Stimulated activated effector memory CD8-positive, alpha-beta T cell treated with anti-CD3 and anti-CD28 coated beads, Interleukin-12 subunit alpha, Interleukin-12 subunit beta, amount 100 ng/mL, for 72 hours (primary cell): ENCODE measurements around the gene MLPH.

ENCODE experiments used
- ATAC-seq: fragments of 150-1000 bp; cut with Tn5 transposase; 2 replicates; pipeline ENCODE4 v1.10.0; 2021
- DNase-seq, 2 donors: peaks; one replicate each; pipeline ENCODE4 v3.0.0; 2021 to 2022; ENCODE audit warnings: low spot score in 2 of 2
- H3K27ac Mint-ChIP-seq: one replicate; pipeline ENCODE4 v1.8.0; 2022; ENCODE audit warnings: mild to moderate bottlenecking, mixed read lengths
- H3K36me3 Mint-ChIP-seq: one replicate; pipeline ENCODE4 v1.8.0; 2022; ENCODE audit warnings: mild to moderate bottlenecking, mixed read lengths
- H3K4me1 Mint-ChIP-seq: one replicate; pipeline ENCODE4 v1.8.0; 2022; ENCODE audit warnings: mixed read lengths
- H3K4me3 Mint-ChIP-seq: one replicate; pipeline ENCODE4 v1.8.0; 2022; ENCODE audit warnings: mild to moderate bottlenecking, mixed read lengths
- H3K9me3 Mint-ChIP-seq: one replicate; pipeline ENCODE4 v1.8.0; 2022; ENCODE audit warnings: mixed read lengths

Gene MLPH

DNA sequence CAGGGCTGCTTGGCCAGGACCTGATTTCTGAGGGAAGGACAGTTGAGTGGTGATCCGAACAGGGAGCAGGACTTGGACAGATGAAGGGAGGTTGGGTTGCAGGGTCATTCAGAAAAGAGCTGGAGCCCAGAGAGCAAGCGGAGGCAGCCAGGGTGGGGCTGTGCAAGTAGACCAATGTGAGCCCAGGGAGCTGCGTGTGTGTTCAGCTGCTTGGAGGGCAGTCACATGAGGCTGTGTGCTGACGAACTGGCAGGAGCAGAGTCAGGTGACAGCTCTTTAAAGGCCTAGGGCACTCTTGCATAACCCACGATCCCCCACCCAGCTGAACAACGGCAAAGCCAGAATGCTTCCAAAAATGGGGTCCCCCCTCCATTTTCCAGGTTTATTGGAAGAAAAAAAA is 4.6 kb upstream of the MLPH start:
- no peak overlapping the region for H3K4me3 Mint-ChIP-seq
- no peak for ATAC-seq
- H3K27ac Mint-ChIP-seq, result peak overlapping the region; percentile 41
- H3K4me1 Mint-ChIP-seq, result no peaks in the 10 kb centered on the region
- H3K36me3 Mint-ChIP-seq, result no peaks in the 10 kb centered on the region
- DNase-seq, result no peak
- H3K9me3 Mint-ChIP-seq, result no peaks in the 10 kb centered on the region

DNA sequence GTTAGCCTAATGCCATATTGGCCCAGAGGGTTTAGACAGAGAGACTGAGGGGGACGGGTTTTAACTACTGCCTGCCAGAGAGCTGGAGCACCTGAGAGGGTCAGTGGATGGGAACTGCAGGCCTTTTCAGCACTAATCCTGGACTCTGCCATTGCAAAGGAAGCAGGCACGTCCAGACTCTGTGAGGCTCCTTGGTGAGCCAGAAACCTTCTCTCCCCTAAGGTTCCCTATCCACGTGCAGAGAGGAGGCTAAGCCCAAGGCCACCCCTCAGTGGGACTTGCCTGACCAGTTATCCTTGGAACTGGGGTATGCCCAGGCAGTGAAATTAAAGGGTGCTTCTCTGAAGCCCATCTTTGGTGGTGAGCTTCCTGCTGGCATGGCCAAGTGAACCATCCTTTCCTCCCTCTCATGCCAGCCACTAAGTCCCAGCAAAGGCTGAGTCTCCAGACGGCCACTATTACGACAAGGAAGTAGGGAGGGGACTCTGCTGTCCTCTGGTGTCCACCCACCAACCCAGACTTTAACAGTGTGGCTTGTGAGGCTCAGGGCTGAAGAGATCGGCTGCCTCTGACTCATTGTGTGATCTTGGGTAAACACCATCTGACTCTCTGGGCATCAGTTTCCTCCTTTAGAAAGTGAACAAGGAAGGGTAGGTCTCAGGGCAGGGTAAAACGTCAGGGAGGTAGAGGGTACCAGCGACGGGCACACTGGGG is 3.9 kb upstream of the MLPH start:
- no peaks in the 10 kb centered on the region for H3K4me1 Mint-ChIP-seq
- ATAC-seq (peak; percentile 61), DNase-seq (no peak)
- H3K36me3 Mint-ChIP-seq, result no peaks in the 10 kb centered on the region
- no peak overlapping the region for H3K4me3 Mint-ChIP-seq
- no peaks in the 10 kb centered on the region for H3K9me3 Mint-ChIP-seq
- H3K27ac Mint-ChIP-seq, result no peak overlapping the region

DNA sequence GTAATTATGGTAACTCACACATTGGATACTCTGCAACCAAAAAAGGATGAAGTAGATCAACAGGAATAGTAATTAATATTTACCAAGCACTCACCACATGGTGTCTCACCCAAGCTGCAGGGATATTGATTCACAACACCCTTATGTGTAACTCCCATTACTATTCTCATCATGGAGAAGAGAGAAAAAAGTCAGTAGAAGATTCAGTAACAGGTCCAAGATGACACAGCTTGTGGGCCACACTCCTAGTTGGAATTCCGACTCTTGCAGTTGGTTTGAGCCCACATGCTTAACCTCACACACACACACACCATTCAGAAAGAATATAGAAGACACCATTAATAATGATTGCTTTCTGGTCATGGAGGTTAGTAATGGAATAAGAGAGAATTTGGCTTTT is 1.7 kb upstream of the MLPH start:
- no peaks in the 10 kb centered on the region for H3K36me3 Mint-ChIP-seq
- H3K27ac Mint-ChIP-seq, result no peak overlapping the region
- no peaks in the 10 kb centered on the region for H3K9me3 Mint-ChIP-seq
- H3K4me3 Mint-ChIP-seq, result no peak overlapping the region
- H3K4me1 Mint-ChIP-seq, result no peaks in the 10 kb centered on the region
- no peak for DNase-seq
- no peak for ATAC-seq

DNA sequence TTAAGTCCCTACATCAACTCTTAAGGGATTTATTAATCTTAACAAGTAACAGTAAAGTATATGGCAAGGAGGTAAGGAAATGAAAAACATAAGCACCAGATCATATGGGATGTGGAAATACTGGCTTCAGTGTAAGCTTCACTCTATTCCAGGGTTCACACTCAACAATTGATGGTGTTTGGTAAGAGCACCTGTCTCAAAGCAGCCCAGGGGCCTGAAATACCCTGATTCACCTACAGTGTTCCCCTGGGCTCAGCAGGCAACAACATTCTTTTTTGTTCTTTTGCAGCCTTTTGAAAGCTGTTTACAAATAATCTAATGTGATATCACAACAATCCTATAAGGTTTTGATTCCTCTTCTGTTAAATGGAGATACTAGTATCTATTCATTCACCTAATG is 1.2 kb upstream of the MLPH start:
- ATAC-seq (no peak), DNase-seq (no peak)
- Mint-ChIP-seq H3K36me3 (no peaks in the 10 kb centered on the region), H3K4me3 (no peak overlapping the region), H3K9me3 (no peaks in the 10 kb centered on the region), H3K4me1 (no peaks in the 10 kb centered on the region), H3K27ac (no peak overlapping the region)

DNA sequence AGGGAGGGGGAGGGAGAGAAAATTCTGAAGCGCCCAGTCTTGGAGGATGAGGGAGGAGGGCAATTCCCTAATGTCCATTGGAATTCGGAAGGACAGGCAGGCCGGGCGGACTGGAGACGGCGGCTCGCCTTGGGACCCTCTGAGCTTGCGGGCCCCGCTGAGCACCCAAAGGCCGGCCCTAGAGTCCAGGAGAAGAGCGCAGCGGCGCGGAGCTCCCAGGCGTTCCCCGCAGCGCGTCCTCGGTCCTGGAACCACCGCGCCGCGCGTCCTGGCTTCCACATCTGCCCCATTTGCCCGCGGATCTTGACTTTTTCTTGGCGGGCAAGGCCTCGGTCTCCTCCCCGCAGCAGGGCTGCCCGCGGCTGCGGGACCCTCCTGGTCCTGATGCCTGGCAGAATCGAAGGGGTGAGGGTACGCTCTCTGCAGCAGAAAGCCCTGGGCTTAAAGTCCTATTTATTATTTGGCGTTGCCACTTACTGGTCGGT is 675 bp upstream of the MLPH start:
- Mint-ChIP-seq H3K36me3 (no peaks in the 10 kb centered on the region), H3K4me1 (no peaks in the 10 kb centered on the region), H3K9me3 (no peaks in the 10 kb centered on the region), H3K4me3 (no peak overlapping the region), H3K27ac (no peak overlapping the region)
- DNase-seq, result no peak
- ATAC-seq, result no peak

DNA sequence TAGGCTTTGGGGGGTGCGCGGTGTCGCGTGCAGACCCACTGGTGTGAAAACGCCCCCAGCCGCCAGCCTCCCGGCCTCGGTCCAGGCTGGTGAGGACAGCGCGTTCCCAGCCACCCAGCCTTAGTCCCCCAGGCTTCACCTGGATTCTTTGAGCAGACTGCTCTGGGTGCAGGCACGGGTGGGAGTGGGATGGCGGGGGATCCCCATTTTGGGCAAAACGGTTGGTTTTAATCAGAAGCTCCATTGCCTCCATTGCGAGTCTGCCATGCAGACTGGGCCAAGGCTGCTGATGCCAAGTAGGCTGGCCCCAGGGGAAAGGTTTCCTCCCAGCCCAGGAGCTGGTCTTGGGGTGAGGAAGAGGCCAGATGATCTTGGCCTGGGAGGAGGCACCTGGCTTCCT is 445 bp downstream of the MLPH start:
- DNase-seq (no peak), ATAC-seq (no peak)
- H3K27ac Mint-ChIP-seq, result no peak overlapping the region
- no peaks in the 10 kb centered on the region for H3K9me3 Mint-ChIP-seq
- H3K4me1 Mint-ChIP-seq, result no peaks in the 10 kb centered on the region
- H3K36me3 Mint-ChIP-seq, result no peaks in the 10 kb centered on the region
- H3K4me3 Mint-ChIP-seq, result no peak overlapping the region

DNA sequence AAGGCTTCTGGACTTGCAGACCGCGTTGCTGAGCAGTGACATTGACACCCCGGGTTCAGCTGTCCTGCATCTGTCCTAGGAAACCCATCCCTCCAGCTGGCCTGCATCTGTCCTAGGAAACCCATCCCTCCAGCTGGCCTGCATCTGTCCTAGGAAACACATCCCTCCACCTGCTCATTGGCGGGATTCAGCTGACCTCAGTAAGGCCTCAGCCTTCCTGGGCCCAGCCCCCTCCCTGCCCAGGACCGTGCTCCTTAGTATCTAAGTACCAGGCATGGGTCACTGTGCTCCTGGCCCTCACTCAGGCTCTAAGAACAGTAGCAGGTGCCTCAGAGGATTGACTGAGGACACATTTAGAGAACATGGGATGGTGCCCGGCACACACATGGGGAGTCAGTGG is 1.2 kb downstream of the MLPH start:
- Mint-ChIP-seq H3K9me3 (no peaks in the 10 kb centered on the region), H3K36me3 (no peaks in the 10 kb centered on the region), H3K27ac (no peak overlapping the region), H3K4me1 (no peaks in the 10 kb centered on the region), H3K4me3 (no peak overlapping the region)
- DNase-seq (no peak), ATAC-seq (no peak)

DNA sequence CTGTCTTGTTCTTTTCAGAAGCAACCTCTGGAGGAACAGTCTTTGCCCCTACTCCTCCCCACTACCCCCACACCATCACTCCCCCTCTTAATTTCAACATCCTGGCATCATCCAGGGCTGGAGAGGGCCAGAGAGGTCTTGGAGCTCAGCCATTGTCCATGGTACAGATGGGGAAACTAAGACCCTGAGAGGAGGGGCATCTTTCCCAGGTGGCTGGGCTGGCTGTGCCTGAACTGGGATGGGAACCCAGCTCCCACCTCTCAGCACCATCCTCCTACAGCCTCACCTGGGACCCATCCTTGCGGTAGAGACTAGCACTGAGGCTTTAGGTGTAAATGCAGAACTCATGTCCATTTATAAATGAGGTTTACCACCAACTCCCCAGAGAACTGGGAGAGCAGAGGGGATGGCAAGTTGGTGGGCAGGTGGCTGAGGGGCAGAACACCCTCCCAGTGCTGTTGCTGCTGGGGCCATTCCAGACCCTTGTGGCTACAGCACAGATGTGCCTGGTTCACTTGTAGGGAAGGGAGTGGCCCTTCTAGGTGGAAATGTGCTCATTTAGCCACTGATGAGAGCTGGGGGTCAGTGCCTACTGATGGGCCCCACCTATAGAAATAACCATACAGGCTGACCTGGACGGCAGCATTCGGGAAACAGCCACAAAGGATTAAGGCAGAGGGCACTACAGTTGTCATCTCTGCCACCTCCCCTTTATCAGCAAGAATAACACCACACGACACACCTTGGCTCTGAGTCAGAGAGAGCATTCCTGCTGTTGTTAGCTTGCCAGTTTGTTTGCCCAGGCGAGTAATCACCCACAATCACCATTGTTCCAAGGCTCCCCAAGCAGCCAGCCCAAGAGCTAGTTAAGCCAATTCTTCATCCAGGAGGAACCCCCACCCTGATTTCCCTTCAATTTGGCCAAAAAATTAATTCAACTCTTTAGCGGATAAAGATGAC is 2.1 kb downstream of the MLPH start:
- ATAC-seq, result no peak
- Mint-ChIP-seq H3K4me1 (no peaks in the 10 kb centered on the region), H3K4me3 (no peak overlapping the region), H3K36me3 (no peaks in the 10 kb centered on the region), H3K27ac (no peak overlapping the region), H3K9me3 (no peaks in the 10 kb centered on the region)
- DNase-seq, result no peak

DNA sequence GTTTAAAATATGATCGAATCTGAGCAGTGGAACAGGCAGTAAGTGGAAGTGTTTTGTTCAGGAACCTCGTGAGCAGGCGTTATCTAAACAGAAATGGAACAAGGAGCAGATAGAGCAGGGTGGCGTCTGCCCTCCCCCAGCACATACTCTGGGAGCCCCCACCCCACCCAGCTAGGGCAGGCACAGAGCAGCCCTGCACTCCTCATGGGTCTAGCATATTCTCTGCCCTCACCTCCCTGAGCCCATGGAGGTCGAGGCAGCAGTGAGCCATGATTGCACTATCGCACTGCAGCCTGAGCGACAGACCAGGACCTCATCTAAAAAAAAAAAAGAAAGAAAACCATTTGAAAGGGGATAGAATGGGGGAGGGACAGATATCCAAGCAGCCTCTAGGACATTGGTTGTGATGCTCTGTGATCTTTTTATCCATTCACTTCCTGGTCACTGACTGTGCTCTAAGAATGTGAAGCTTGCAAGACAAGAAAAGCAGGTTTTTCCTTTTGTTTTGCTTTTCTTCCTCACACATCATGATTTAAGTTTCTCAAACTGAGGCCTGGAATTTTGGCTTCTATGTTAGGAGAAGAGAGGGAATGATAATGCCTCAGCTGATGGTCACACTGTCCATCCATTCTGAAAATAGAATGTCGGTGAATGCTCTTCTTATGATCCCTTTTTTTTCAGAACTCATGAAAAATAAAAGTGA is 3.1 kb downstream of the MLPH start:
- H3K27ac Mint-ChIP-seq, result no peak overlapping the region
- no peaks in the 10 kb centered on the region for H3K4me1 Mint-ChIP-seq
- H3K36me3 Mint-ChIP-seq, result no peaks in the 10 kb centered on the region

DNA sequence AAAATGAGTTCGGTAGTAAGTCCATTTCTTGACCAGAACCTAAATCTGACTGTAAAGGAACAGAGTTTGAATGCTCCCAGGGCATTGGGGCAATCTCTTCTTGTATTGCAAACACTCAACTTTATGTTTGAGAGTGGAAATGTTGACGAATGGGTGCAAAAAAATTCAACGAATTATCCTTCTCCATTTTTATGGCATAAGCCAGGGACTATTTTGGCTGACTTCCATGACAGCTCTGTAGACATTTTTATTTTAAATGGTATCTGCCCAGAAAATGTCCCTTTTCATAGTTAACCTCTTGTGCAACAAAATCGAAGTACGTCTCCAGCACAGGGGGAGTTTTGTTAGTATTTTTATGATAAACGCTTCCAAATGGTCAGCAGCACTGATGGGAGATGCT is 3.7 kb downstream of the MLPH start:
- no peak overlapping the region for H3K4me3 Mint-ChIP-seq
- no peaks in the 10 kb centered on the region for H3K4me1 Mint-ChIP-seq
- H3K9me3 Mint-ChIP-seq, result no peaks in the 10 kb centered on the region
- no peaks in the 10 kb centered on the region for H3K36me3 Mint-ChIP-seq
- H3K27ac Mint-ChIP-seq, result no peak overlapping the region
- DNase-seq (no peak), ATAC-seq (no peak)

More for the DNA sequence above, 3.1 kb downstream of the MLPH start:
- DNase-seq, result no peak
- no peak overlapping the region for H3K4me3 Mint-ChIP-seq
- no peak for ATAC-seq
- H3K9me3 Mint-ChIP-seq, result no peaks in the 10 kb centered on the region

DNA sequence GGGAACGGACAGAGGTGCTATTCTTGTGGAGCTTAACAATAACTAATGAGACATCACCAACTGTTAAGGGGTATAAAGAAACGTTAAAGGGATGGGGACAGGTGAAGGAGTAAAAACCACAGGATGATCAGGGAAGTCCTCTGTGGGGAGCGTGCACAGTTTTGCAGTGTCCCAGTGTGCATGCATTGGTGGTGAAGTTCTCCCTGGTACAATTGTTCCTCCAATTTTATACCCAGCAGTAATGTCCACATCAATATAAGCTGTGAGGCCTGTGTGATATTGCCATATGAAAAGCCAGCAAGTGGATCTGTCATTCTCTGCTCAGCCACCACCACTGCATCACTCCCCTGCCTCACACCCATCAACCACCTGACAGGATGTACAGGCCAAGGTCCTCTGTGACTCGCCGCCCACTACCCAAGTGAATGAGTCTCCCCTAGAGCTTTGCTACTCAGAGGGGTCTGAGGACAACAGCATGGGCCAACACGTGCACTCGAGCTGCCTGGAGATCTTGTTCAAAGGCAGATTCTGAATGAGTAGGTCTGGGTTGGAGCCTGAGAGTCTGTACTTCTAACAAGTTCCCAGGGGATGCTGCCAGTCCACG is 4.6 kb downstream of the MLPH start:
- peak; percentile 73 for ATAC-seq
- Mint-ChIP-seq H3K4me1 (no peaks in the 10 kb centered on the region), H3K27ac (no peak overlapping the region), H3K9me3 (no peaks in the 10 kb centered on the region), H3K36me3 (no peaks in the 10 kb centered on the region), H3K4me3 (no peak overlapping the region)
- DNase-seq, result no peak

DNA sequence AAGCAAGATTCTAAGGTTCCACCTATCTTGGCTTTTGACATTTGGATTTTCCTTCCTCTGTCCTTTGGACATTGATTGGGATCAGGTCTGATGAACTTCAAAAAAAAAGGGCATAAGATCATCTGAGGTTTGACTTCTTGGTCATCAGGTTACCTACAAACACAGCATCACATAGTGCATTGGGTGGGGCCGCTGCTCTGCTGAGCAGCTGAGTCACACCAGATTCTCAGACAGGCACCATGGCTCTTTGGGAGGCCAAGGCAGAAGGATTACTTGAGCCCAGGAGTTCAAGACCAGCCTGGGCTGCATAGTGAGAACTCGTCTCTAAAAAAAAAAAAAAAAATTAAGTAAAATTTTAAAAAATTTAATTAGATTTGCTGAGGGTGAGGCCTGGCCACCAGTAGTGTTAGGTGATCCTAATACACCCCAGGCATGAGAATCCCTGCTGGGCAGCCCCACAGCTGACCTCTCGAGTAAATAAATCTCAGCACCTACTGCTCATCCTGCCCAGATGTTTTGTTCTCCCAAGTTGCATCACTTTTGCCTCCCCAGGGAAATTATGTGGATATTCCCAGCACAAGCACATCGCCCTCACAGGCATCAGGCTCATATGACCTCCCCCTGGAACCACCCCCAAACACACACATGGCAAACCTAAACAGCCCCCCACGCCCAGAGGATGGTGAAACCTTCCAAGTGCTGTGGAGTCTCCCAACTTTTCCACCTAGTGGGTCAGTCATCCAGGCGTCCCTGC is 5.3 kb downstream of the MLPH start:
- no peak overlapping the region for H3K27ac Mint-ChIP-seq
- H3K4me3 Mint-ChIP-seq, result no peak overlapping the region
- ATAC-seq (no peak), DNase-seq (no peak)
- no peaks in the 10 kb centered on the region for H3K36me3 Mint-ChIP-seq
- H3K4me1 Mint-ChIP-seq, result no peaks in the 10 kb centered on the region
- H3K9me3 Mint-ChIP-seq, result no peaks in the 10 kb centered on the region

DNA sequence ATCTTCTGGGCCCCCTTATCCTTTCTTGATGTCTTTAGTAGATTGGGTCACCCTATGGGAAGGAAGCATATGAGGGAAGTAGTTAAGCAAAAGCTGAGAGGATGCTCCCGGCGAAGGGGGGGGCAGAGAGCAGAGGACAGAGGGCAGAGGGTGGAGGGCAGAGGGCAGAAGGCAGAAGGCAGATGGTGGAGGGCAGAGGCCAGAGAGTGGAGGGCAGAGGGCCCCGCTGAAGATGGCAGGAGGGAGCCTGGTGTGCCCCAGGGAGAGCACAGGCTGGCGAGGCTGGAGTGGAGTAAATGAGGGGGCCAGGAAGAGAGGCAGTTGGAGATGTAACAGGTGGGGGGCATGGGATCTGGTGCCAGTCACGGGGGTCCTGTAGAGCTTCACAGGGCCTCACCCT is 7.0 kb downstream of the MLPH start:
- no peaks in the 10 kb centered on the region for H3K4me1 Mint-ChIP-seq
- no peaks in the 10 kb centered on the region for H3K36me3 Mint-ChIP-seq
- no peak overlapping the region for H3K27ac Mint-ChIP-seq
- ATAC-seq (no peak), DNase-seq (no peak)
- H3K9me3 Mint-ChIP-seq, result no peaks in the 10 kb centered on the region
- no peak overlapping the region for H3K4me3 Mint-ChIP-seq

DNA sequence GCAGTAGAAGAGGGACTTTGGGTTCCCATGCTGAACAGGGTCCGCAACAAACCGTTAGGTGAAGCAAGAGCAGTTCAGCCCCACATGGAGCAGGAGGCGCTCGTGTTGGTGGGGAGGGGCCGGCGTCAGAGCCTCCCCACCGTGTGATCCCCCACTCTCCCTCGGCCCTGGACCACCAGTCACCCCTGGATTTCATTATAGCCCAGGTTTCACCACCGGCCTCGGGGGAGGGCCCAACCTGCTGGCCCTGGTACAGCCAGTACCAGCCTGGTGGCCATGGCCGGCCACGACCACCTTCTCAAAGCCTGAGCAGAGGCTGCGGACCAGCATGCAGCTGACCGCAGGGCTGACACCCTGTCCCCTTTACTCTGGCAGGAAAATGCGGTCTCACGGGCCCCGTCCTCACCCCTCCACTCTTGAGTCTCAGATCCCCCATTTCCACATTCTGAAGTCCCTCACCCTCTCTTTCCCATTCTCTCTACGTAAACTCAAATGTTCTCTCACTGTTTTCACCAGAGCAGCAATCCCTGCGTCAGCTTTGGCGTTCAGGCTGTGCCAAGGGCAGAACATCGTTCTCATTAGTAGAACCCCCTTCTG is 8.6 kb downstream of the MLPH start:
- ATAC-seq, result no peak
- no peaks in the 10 kb centered on the region for H3K36me3 Mint-ChIP-seq

More for the DNA sequence above, 8.6 kb downstream of the MLPH start:
- Mint-ChIP-seq H3K9me3 (no peaks in the 10 kb centered on the region), H3K4me1 (peaks cover under 1% of the 10 kb centered on the region), H3K27ac (no peak overlapping the region), H3K4me3 (no peak overlapping the region)
- DNase-seq, result no peak
